GM12878 (cell line): ENCODE measurements around the gene FAM89A.

Experiments
- NRF1 ChIP-seq: conservative IDR thresholded peaks from 2 replicates; pipeline ENCODE4 v1.6.1; 2011; ENCODE audit warnings: mild to moderate bottlenecking, low read depth, low read length, improper control_type of control experiment
- POLR2A ChIP-seq: IDR thresholded peaks from 2 replicates; pipeline ENCODE4 v1.6.1; 2011; ENCODE audit warnings: low read depth, mild to moderate bottlenecking, low read length
- TF ChIP-seq, protein P1 (sequence below), 3 experiments: IDR thresholded peaks in 2 of 3; conservative IDR thresholded peaks in 1 of 3; 2 replicates each; pipeline ENCODE4 v1.5.1; 2011; ENCODE audit warnings: low read depth in 3 of 3, low read length in 3 of 3, mild to moderate bottlenecking in 3 of 3, control low read depth in 2 of 3, moderate library complexity in 2 of 3, inconsistent platforms in 1 of 3, mixed read lengths in 1 of 3; ENCODE audit not compliant: control insufficient read depth in 2 of 3, insufficient read depth in 1 of 3; ENCODE audit errors: extremely low read depth in 1 of 3
- TF ChIP-seq, protein P2 (sequence below): IDR thresholded peaks from 2 replicates; pipeline ENCODE4 v1.6.1; 2012; ENCODE audit warnings: mild to moderate bottlenecking, low read depth, low read length

DNA sequence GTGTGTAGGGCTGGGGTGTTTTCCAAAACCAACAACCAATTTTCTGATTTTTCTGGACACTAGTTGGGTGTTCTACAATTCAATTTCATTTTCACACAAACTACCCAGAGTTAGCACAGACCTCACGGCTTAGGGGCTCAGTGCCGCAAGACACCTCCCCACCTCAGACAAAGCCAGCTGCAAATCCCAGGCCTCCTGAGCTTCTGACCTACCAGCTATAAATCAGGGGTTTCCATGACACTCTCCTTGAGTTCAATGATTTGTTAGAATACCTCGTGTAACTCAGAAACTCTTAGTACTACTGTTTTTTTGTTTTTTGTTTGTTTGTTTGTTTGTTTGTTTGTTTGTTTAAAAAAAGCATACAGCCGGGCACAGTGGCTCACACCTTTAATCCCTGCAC is 28.7 kb upstream of the FAM89A start:
- TF ChIP-seq, protein P1, sequence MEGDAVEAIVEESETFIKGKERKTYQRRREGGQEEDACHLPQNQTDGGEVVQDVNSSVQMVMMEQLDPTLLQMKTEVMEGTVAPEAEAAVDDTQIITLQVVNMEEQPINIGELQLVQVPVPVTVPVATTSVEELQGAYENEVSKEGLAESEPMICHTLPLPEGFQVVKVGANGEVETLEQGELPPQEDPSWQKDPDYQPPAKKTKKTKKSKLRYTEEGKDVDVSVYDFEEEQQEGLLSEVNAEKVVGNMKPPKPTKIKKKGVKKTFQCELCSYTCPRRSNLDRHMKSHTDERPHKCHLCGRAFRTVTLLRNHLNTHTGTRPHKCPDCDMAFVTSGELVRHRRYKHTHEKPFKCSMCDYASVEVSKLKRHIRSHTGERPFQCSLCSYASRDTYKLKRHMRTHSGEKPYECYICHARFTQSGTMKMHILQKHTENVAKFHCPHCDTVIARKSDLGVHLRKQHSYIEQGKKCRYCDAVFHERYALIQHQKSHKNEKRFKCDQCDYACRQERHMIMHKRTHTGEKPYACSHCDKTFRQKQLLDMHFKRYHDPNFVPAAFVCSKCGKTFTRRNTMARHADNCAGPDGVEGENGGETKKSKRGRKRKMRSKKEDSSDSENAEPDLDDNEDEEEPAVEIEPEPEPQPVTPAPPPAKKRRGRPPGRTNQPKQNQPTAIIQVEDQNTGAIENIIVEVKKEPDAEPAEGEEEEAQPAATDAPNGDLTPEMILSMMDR (IDR thresholded peaks at IDR 0.05 in 2 of 3, conservative IDR thresholded peaks at IDR 0.05 in 1 of 3; ENCODE audit: control insufficient read depth in 2 of 3, extremely low read depth in 1 of 3, insufficient read depth in 1 of 3, low read depth in 3 of 3, low read length in 3 of 3), result no peak
- TF ChIP-seq POLR2A (no peak), NRF1 (no peak)
- TF ChIP-seq, protein P2, sequence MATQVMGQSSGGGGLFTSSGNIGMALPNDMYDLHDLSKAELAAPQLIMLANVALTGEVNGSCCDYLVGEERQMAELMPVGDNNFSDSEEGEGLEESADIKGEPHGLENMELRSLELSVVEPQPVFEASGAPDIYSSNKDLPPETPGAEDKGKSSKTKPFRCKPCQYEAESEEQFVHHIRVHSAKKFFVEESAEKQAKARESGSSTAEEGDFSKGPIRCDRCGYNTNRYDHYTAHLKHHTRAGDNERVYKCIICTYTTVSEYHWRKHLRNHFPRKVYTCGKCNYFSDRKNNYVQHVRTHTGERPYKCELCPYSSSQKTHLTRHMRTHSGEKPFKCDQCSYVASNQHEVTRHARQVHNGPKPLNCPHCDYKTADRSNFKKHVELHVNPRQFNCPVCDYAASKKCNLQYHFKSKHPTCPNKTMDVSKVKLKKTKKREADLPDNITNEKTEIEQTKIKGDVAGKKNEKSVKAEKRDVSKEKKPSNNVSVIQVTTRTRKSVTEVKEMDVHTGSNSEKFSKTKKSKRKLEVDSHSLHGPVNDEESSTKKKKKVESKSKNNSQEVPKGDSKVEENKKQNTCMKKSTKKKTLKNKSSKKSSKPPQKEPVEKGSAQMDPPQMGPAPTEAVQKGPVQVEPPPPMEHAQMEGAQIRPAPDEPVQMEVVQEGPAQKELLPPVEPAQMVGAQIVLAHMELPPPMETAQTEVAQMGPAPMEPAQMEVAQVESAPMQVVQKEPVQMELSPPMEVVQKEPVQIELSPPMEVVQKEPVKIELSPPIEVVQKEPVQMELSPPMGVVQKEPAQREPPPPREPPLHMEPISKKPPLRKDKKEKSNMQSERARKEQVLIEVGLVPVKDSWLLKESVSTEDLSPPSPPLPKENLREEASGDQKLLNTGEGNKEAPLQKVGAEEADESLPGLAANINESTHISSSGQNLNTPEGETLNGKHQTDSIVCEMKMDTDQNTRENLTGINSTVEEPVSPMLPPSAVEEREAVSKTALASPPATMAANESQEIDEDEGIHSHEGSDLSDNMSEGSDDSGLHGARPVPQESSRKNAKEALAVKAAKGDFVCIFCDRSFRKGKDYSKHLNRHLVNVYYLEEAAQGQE, result no peak
